Kidney (tissue), 14 donors: Measurements from ENCODE around the gene RFX8. TPM values are rescaled to one million over a fixed set of nuclear protein-coding genes. Genes with fewer than 3 reads are reported as not detected.
A peak's percentile ranks its signal among the peaks of the same experiment; 100 is the strongest.

ENCODE experiments used
- DNase-seq, 5 donors: peaks; one replicate each; pipeline ENCODE4 v3.0.0-alpha.2; 2013 to 2020
- FAIRE-seq: peaks from 2 replicates; lab custom pipeline; 2012; peaks lifted over from hg19 to GRCh38; lab: Jason Lieb, UNC
- H3K27ac ChIP-seq, 2 donors: one replicate each; pipeline ENCODE4 v1.7.0; 2013; ENCODE audit warnings: low read depth in 2 of 2, low read length in 2 of 2, inconsistent platforms in 1 of 2
- H3K27me3 ChIP-seq: one replicate; pipeline ENCODE4 v1.7.1; 2013; ENCODE audit warnings: low read length, inconsistent platforms; ENCODE audit not compliant: control insufficient read depth, insufficient read depth
- H3K36me3 ChIP-seq, 3 donors: one replicate each; pipeline versions ENCODE4 v1.7.0 to v1.7.1; 2013; ENCODE audit warnings: low read length in 3 of 3, control low read depth in 1 of 3, inconsistent platforms in 1 of 3; ENCODE audit not compliant: insufficient read depth in 3 of 3, control insufficient read depth in 2 of 3
- H3K4me1 ChIP-seq, 3 donors: one replicate each; pipeline versions ENCODE4 v1.7.0 to v1.7.1; 2013; ENCODE audit warnings: low read length in 3 of 3, inconsistent platforms in 1 of 3, low read depth in 1 of 3; ENCODE audit not compliant: control insufficient read depth in 2 of 3, insufficient read depth in 2 of 3
- H3K4me3 ChIP-seq, 3 donors: one replicate each; pipeline versions ENCODE4 v1.7.0 to v1.8.1; 2013; ENCODE audit warnings: low read length in 3 of 3, control low read depth in 1 of 3, inconsistent platforms in 1 of 3
- H3K9ac ChIP-seq, 3 donors: one replicate each; pipeline versions ENCODE4 v1.7.0 to v1.7.1; 2013; ENCODE audit warnings: low read length in 3 of 3, control low read depth in 1 of 3, inconsistent platforms in 1 of 3
- H3K9me3 ChIP-seq, 3 donors: one replicate each; pipeline versions ENCODE4 v1.7.0 to v1.7.1; 2013; ENCODE audit warnings: low read length in 3 of 3, control low read depth in 1 of 3, inconsistent platforms in 1 of 3; ENCODE audit not compliant: control insufficient read depth in 2 of 3, insufficient read depth in 1 of 3
- intact Hi-C: fragments of 100-400 bp; cut with DNase I; formaldehyde crosslinking; loops from one replicate; pipeline ENCODE4 v1.11.1; 2022
- polyA plus RNA-seq: library from polyadenylated mRNA; stranded (reverse); fragments of 350-450 nt; fragmentation: Illumina TruSeq; extraction: RNeasy Lipid Tissue Mini Kit (QIAGEN cat#74804); gene quantifications from one replicate; pipeline ENCODE4 v1.2.3, GENCODE V29; 2014; ENCODE audit warnings: low read depth, low replicate concordance; ENCODE audit not compliant: insufficient read depth
- total RNA-seq: library from RNA; stranded (reverse); fragmentation: NEBNext Ultra II Directional; extraction: Animal tissue kit (Norgen Biotek cat#: 25700); gene quantifications from one replicate; pipeline ENCODE4 v1.2.1, GENCODE V29; 2021
- TF ChIP-seq, protein P1 (sequence below): IDR thresholded peaks from 3 replicates; pipeline ENCODE4 v1.5.1; 2012; ENCODE audit warnings: mild to moderate bottlenecking, moderate library complexity, borderline replicate concordance; ENCODE audit not compliant: insufficient read depth; ENCODE audit errors: extremely low read depth
- donor health status: control.
- donor health status: control.
- donor health status: control.
- donor health status: control.
- donor health status: control.
- donor health status: DM: yes; HTN: yes; CAD: no.
- donor health status: Normal renal cell carcinoma (clear cell type).

The RFX8 gene
- total and polyA plus RNA-seq, 2 donors from 2014 or later: 0.28 TPM; not detected in 1

DNA sequence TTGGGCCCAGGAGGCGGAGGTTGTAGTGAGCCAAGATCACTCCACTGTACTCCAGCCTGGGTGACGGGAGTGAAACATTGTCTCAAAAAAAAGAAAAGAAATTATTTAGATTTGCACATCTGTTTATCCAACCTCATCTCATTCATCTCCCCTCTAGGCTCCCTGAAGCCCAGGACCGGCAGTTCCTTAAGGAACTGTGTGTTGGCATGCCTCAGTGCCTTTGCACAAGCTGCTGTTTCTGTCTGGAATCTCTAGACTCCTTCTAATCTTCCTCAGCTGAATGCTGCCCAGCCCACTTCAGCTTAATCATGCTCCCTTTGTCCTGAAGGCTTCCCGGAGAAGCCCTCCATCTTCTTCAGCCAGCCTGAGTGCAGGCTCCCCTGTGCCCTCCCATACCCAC lies 10.9 kb upstream of the RFX8 start:
- DNase-seq (no peak), FAIRE-seq (no peak)
- Histone ChIP-seq H3K27me3 (no peaks in the 10 kb centered on the region), H3K9me3 (no peaks in the 10 kb centered on the region), H3K9ac (no peak overlapping the region), H3K4me3 (no peak overlapping the region), H3K27ac (peak overlapping the region in 1 of 2 donors; percentile 60), H3K36me3 (no peaks in the 10 kb centered on the region), H3K4me1 (peaks cover 0 to 5% (median 4%) of the 10 kb centered on the region in 3 donors)
- intact Hi-C loops: no loop called here
- TF ChIP-seq, protein P1, sequence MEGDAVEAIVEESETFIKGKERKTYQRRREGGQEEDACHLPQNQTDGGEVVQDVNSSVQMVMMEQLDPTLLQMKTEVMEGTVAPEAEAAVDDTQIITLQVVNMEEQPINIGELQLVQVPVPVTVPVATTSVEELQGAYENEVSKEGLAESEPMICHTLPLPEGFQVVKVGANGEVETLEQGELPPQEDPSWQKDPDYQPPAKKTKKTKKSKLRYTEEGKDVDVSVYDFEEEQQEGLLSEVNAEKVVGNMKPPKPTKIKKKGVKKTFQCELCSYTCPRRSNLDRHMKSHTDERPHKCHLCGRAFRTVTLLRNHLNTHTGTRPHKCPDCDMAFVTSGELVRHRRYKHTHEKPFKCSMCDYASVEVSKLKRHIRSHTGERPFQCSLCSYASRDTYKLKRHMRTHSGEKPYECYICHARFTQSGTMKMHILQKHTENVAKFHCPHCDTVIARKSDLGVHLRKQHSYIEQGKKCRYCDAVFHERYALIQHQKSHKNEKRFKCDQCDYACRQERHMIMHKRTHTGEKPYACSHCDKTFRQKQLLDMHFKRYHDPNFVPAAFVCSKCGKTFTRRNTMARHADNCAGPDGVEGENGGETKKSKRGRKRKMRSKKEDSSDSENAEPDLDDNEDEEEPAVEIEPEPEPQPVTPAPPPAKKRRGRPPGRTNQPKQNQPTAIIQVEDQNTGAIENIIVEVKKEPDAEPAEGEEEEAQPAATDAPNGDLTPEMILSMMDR: no peak

DNA sequence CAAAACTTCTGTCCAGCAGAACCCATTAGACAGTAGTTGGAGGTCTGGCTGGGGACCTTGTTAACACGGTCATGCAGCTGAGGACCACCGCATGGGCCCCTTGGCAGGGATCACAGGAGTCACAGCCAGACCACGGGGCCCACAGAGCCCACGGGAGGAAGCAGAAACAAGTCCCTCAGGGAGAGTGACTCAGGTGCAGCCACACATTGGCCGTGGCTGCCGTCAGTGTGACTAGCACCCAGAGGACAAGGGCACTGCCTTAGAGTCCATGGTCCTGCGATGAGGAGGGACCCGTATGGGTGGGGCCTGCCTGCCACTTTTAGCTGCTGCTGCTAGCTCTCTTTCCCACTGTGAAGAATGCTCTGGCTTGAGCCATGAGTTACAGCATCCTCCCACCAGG lies 5.9 kb upstream of the RFX8 start:
- intact Hi-C loops: no loop called here
- Histone ChIP-seq H3K4me3 (no peak overlapping the region), H3K36me3 (no peaks in the 10 kb centered on the region), H3K9ac (no peak overlapping the region), H3K4me1 (no peaks in the 10 kb centered on the region), H3K27ac (no peak overlapping the region), H3K9me3 (no peaks in the 10 kb centered on the region), H3K27me3 (no peaks in the 10 kb centered on the region)
- DNase-seq: no peak
- TF ChIP-seq, protein P1: no peak
- FAIRE-seq: no peak

DNA sequence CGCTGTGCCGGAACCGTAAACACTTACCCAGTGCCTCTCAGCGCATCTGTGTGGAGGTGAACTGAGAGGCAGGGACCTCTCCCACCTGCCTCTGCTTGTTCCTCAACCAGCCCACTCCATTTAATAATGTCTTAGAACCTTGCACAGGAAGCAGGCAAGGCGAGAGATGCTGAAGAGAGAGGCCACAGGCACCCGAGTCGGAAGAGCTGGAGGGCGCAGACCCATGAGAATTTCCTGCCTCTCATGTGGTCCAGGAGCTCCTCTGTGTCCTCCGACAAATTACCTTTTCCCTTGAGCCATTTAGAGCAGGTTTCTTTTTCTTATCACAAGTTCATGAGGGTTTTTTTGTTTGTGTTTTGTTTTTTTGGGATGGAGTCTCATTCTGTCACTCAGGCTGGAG lies 4.9 kb upstream of the RFX8 start:
- TF ChIP-seq, protein P1: no peak
- H3K36me3 ChIP-seq: no peaks in the 10 kb centered on the region
- no peak overlapping the region for H3K9ac ChIP-seq
- no peak for DNase-seq
- intact Hi-C loops: no loop called here
- H3K4me1 ChIP-seq: no peaks in the 10 kb centered on the region
- no peak overlapping the region for H3K27ac ChIP-seq
- no peaks in the 10 kb centered on the region for H3K9me3 ChIP-seq
- H3K27me3 ChIP-seq: peaks cover 2% of the 10 kb centered on the region
- FAIRE-seq: no peak
- no peak overlapping the region for H3K4me3 ChIP-seq

DNA sequence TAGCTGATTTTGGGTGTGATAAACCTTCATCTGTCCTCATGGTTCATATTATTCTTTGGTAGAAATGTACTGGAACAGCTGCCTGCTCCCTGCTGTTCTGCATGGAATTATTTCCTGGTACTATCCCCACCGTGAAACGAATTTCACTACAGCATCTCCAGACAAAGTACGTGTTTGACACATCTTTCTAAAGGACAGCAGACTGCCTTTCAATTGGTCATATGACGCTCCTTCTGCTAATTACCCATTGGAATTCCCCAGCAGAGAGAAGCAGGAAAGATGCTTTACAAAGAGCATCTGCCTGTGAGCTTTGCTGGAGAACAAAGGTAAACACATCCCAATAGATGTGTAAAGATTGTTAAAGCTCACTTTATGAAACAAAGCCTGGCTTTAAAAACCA lies 4.4 kb upstream of the RFX8 start:
- H3K9ac ChIP-seq: no peak overlapping the region
- DNase-seq (no peak), FAIRE-seq (no peak)
- H3K9me3 ChIP-seq: no peaks in the 10 kb centered on the region
- peaks cover 2% of the 10 kb centered on the region for H3K27me3 ChIP-seq
- no peak overlapping the region for H3K4me3 ChIP-seq
- intact Hi-C loops: no loop called here
- no peaks in the 10 kb centered on the region for H3K4me1 ChIP-seq
- TF ChIP-seq, protein P1: no peak
- no peaks in the 10 kb centered on the region for H3K36me3 ChIP-seq
- H3K27ac ChIP-seq: no peak overlapping the region
